Suppressor macrophage (primary cell): ENCODE results near the gene ASB2.
A peak's percentile ranks its signal among the peaks of the same experiment; 100 is the strongest.

Source experiments
- DNase-seq, 4 experiments: peaks; one replicate each; pipeline ENCODE4 v3.0.0-alpha.2; 2020 to 2022

Gene ASB2

GRCh38 chr14:93978735-93979134, 2.4 kb upstream of the ASB2 start:
- no peak for DNase-seq

GRCh38 chr14:93977790-93978581, 1.6 kb upstream of the ASB2 start:
- no peak for DNase-seq

DNA sequence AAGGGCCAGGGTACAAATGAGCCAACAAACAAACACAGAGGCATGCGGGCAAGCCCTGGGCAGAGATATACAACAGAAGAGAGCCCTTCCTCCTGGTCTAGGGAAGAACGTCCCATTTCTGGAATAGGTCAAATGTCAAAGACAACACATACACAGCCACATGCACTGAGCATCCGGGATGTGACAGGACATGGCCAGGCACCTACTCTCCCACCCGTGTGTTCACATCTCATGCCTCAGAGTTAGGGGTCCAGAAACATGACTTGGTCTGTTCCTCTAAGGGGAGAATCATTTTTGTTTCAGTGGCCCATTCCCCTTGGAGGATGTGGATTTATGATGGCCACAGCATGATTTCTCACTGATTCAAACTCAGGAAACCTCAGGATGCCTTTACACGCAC, 801 bp upstream of the ASB2 start:
- no peak for DNase-seq

- DNase-seq = no peak
These were observed 436 bp downstream of the ASB2 start for GRCh38 chr14:93975791-93976476.

DNA sequence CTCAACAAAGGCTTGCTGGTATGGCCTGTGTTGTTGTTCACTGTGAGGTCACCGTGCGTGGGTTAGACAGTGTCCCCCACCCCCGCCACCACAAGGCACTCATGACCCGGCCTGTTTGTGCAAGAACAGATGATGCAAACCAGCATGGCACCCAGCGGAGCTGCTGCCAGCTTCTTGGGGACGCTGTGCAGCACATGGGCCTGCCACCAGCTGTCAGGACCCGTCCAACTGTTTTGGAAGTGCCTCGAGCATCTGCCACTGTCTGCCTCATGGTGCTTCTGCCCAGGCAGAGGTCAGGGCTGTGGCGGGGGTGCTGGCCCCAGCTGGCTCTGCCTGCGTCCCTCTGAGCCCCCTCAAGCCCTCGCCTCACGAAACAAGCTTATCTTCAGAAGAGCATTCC, 1.5 kb downstream of the ASB2 start:
- peak; percentile 86 to 92 (median 90) for DNase-seq

GRCh38 chr14:93974299-93974698, 2.1 kb downstream of the ASB2 start:
- DNase-seq = no peak

- no peak for DNase-seq
These were observed 2.8 kb downstream of the ASB2 start for GRCh38 chr14:93973607-93974006.

DNA sequence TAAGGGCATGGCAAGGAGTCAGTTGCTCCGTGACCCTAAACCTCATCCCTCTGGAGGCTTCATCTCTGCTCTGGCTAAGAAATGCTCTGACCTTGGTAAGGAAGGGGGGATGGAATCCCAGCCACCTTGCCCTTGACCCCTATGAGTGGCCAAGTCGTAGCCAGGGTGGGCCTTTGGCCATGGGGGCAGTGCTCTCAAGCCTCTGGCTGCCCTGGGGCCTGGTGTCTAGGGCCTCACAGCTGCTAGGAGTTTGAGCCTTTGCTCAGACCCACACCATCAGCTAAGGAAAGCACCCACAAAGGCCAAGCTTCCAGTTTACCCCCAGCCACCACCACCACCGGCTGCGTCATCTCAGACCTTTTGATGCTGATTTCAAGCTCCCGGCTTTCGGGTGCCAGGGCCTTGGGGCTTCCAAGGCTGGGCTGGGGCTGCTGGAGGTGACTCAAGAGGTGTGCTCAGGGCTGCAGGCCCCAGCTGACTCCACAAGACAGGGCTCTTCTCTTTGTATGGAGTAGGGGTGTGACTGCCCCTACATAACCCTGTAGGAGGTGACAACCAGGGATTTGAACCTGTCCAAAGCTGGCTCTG, 3.7 kb downstream of the ASB2 start:
- no peak for DNase-seq

GRCh38 chr14:93971635-93972027, 4.7 kb downstream of the ASB2 start:
- DNase-seq = no peak

DNA sequence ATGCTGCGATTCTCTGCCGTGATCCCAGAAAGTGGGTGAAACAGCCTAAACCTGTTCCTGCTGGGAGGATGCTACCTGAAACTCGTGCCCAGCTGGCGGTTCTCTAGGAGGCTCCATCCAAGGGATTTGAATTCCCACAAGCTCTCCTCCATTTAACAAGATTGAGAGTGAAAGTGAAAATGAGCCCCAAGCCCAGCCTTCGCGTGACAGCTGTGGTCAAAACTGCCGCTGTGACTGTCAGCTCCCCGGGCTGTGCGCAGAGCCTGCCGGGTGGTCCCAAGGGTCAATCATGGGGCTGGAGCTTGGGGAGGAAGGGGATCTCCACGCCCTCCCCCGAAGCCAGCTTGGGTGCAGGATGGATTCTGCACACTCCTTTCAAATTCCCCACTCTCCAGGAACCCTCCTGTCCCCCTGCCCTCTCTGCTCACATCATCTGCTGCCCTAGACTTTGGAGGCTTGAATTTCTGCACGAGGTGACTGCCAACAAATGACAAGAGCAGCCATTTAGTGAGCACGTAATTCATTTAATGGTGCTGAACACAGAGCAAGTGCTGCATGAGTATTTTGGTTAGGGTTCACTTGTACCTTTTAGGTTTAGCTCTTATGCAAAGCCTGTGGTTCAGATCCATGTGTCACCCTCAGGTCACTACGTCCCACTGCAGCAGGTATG, 5.3 kb downstream of the ASB2 start:
- DNase-seq = peak; percentile 42 to 68 (median 56)

GRCh38 chr14:93970585-93970964, 5.8 kb downstream of the ASB2 start:
- DNase-seq = peak in 3 of 4 experiments; percentile 33 to 53 (median 43)

DNA sequence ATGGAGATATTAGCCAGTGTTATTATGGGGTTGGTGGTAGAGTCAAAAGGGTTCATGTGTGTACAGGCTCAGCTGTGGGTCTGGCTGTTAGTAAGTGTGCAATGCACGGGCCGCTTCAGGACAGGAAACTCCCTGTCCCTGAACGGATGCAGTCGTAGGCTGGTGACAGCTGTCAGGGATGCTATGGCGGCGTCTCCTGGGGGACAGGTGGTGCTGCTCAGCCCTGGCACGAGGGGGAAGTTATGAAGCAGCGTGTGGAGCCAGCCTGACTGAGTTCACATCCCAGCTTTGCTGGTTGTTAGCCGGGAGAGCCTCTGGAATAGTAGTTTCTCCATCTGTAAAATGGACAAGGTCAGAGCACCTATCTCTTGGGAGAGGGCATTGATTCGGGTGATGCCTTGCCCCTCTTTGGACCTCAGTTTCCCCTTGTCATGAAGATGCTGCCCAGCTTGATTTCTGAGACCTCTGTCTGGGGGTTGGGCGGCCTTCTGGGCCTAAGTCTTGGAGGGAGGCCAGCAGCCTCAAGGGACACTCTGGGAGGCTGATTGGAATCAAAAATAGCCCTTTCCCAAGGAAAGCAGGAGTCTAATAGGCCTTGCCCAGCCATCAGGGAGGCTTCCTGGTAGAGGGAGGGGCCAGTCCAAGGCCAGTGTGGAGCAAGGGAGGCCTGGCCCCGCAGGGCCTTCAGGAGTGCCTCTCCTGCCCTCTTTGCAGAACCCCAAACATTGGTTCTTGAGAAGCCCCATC, 7.1 kb downstream of the ASB2 start:
- peak in 1 of 4 experiments; percentile 12 for DNase-seq

DNA sequence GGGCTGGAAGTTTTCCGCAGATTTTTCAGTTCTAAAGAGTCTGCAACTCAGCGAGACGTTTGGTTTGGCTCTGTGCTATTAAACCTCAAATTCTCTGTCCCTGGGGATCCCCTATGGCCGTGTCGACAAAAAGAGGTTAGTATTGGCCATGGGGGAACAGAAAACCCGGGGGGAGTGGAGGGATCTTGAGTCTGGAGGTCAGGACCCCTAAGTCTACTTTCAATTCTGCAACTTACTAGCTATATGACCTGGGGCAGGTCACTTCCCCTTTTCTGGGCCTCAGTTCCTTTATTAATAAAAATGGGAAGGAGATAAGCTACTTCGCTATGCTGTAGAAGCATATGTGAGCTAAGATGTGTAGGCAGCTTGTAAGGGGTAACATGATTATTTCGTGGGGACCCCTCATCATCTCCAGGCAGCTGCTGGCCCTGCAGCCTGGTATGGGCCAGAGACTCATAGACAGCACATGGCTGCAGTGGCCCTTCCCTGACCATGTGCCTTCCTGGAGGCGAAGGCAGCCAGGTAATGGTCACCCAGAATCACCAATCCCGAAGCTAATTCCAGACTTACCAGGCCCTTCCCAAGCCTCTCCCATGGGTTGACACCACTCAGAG, 8.6 kb downstream of the ASB2 start:
- peak; percentile 51 to 82 (median 74) for DNase-seq

- no peak for DNase-seq
These were observed 10.4 kb downstream of the ASB2 start for GRCh38 chr14:93965946-93966474.

DNA sequence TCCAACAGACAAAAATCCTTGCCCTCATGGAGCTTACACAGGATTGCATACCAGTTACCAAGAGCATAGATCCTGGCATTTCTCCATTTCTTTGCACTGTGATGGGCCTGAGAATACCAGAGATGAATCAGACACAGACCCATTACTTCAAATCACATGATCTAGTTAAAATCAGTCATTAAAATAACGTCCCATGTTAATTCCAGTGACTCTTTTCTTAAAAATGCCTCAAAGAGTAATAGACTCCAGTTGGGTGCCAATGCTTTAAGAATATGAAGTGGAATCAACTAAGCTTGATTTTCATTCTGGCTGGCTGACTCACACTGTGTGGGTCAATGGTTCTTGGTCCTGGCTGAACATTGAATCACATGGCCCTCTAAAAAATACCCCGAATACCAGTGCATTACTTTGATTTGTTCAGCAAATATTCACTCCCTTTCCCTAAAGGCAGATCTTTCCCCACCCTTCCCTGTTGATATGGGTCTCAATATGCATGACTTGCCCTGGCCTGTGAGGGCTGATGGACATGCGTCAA, 11.0 kb downstream of the ASB2 start:
- DNase-seq = peak in 1 of 4 experiments; percentile 53

- no peak for DNase-seq
These were observed 11.5 kb downstream of the ASB2 start for GRCh38 chr14:93964820-93965286.

DNA sequence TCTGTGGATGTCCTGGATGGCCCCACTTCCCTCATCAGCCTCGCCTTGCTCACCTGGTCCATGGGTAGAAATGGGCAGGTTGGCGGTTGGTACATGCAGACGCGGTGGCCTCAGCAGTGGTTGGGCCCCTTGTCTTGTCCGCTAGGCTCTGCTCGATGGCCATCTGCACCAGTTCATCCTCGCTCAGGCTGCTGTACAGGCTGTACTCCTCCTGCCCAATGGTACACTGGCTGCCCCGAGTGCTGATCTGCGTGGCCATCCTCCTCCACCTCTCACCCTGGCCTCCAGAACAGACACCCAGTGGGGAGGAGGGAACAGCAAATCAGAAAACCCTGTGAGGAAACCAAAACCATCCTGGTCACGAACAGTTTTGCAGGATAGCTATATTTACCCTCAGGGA, 12.1 kb downstream of the ASB2 start:
- DNase-seq = no peak

GRCh38 chr14:93963692-93964091, 12.7 kb downstream of the ASB2 start:
- no peak for DNase-seq

- DNase-seq = peak; percentile 60 to 81 (median 78)
These were observed 13.4 kb downstream of the ASB2 start for GRCh38 chr14:93962701-93963601.

DNA sequence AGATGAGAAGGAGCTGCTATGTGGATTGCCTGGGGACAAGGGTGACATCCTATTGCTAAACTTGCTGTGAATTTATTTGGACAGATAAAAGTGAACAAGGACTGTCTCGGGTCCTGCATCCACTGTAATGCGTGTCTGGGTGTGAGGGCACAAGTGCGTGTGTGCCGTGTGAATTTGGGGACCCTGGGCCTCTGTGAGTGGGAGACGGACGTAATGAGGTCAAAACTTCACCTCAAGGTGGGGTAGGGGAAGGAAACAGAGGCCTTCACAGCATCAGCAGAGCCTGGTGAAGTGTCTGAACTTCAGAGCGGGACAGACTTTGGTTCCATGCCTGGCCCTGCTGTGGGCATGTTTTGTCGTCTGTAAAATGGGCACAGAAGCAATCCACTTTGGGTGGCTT, 14.8 kb downstream of the ASB2 start:
- no peak for DNase-seq
